T-helper 22 cell (primary cell): ENCODE results near the gene SLC33A1.
"Not testable (repeated sequence)": the region's sequence is repeated elsewhere in the genome, so short reads cannot be mapped to it uniquely, and the experiment has no call there.

ENCODE experiments used
- DNase-seq: peaks from one replicate; pipeline ENCODE4 v3.0.0-alpha.2; 2020; ENCODE audit warnings: low read depth

SLC33A1 gene

GRCh38 chr3:155861476-155862183 lies 7.4 kb upstream of the SLC33A1 start:
- DNase-seq, result no peak

GRCh38 chr3:155860424-155860823 lies 6.2 kb upstream of the SLC33A1 start:
- not testable (repeated sequence) for DNase-seq

GRCh38 chr3:155859859-155860258 lies 5.6 kb upstream of the SLC33A1 start:
- no peak for DNase-seq

GRCh38 chr3:155853214-155854140 lies 750 bp downstream of the SLC33A1 start:
- DNase-seq, result no peak

- no peak for DNase-seq
Measured at GRCh38 chr3:155852341-155852740, 1.9 kb downstream of the SLC33A1 start.

- DNase-seq, result not testable (repeated sequence)
Measured at GRCh38 chr3:155849404-155849803, 4.8 kb downstream of the SLC33A1 start.

- DNase-seq, result no peak
Measured at GRCh38 chr3:155847993-155848392, 6.2 kb downstream of the SLC33A1 start.

GRCh38 chr3:155846119-155846518 lies 8.1 kb downstream of the SLC33A1 start:
- no peak for DNase-seq

- DNase-seq, result no peak
Measured at GRCh38 chr3:155843569-155843968, 10.7 kb downstream of the SLC33A1 start.

GRCh38 chr3:155835341-155836071 lies 18.7 kb downstream of the SLC33A1 start:
- DNase-seq, result no peak

GRCh38 chr3:155828490-155829098 lies 25.6 kb downstream of the SLC33A1 start:
- not testable (repeated sequence) for DNase-seq

GRCh38 chr3:155815030-155815545 lies 39.1 kb downstream of the SLC33A1 start:
- no peak for DNase-seq

- DNase-seq, result not testable (repeated sequence)
Measured at GRCh38 chr3:155813224-155813623, 41.0 kb downstream of the SLC33A1 start.

- no peak for DNase-seq
Measured at GRCh38 chr3:155809181-155809580, 45.0 kb downstream of the SLC33A1 start.

- no peak for DNase-seq
Measured at GRCh38 chr3:155807823-155808222, 46.4 kb downstream of the SLC33A1 start.

GRCh38 chr3:155805802-155806618 lies 48.2 kb downstream of the SLC33A1 start, which contains the start of gene C3orf33:
C3orf33 (minus strand) TSS chr3:155806278; CDS start chr3:155806252, 26 bp downstream.
- DNase-seq, result peak; percentile 61

GRCh38 chr3:155805204-155805801 lies 48.9 kb downstream of the SLC33A1 start:
- DNase-seq, result no peak

- DNase-seq, result no peak
Measured at GRCh38 chr3:155804323-155804722, 49.9 kb downstream of the SLC33A1 start.

- DNase-seq, result no peak
Measured at GRCh38 chr3:155792532-155792931, 61.7 kb downstream of the SLC33A1 start.

GRCh38 chr3:155791190-155791589 lies 63.0 kb downstream of the SLC33A1 start:
- DNase-seq, result no peak
